Measurements from ENCODE around the gene MPPED2. TPM values are rescaled to one million over a fixed set of nuclear protein-coding genes. Genes with fewer than 3 reads are reported as not detected.

Gene MPPED2
- polyA plus RNA-seq, 1 donor (not counting 4 experiments of a cell fraction or from before 2014, with no cell fraction given) = not detected

GRCh38 chr11:30452842-30453241, 133.3 kb downstream of the MPPED2 start:
- Histone ChIP-seq H3K4me1 (ENCODE audit: control insufficient read depth, extremely low read depth, insufficient read depth, low read length) (no peaks in the 10 kb centered on the region), H3K36me3 (ENCODE audit: control insufficient read depth in 2 of 2, extremely low read depth in 1 of 2, insufficient read depth in 2 of 2, low read length in 2 of 2) (no peaks in the 10 kb centered on the region), H3K9me3 (ENCODE audit: control insufficient read depth, low read depth, low read length) (no peaks in the 10 kb centered on the region), H3K4me2 (ENCODE audit: control insufficient read depth, extremely low read depth, insufficient read depth, low read depth, low read length) (no peak overlapping the region), H3K27me3 (ENCODE audit: control insufficient read depth, extremely low read depth, insufficient read depth, low read length) (no peaks in the 10 kb centered on the region), H3K4me3 (ENCODE audit: control insufficient read depth in 2 of 3, extremely low read depth in 1 of 3, insufficient read depth in 2 of 3, low read depth in 1 of 3, low read length in 3 of 3) (no peak overlapping the region), H2AFZ (ENCODE audit: control insufficient read depth, low read length) (no peak overlapping the region), H3K79me2 (ENCODE audit: control insufficient read depth, insufficient read depth, low read length) (no peaks in the 10 kb centered on the region), H3K9ac (ENCODE audit: control insufficient read depth, extremely low read depth, insufficient read depth, low read length) (no peak overlapping the region), H3K9me1 (ENCODE audit: control insufficient read depth, extremely low read depth, insufficient read depth, low read length) (no peaks in the 10 kb centered on the region), H3K27ac (ENCODE audit: control insufficient read depth, insufficient read depth, low read length) (no peak overlapping the region), H4K20me1 (ENCODE audit: control insufficient read depth, extremely low read depth, insufficient read depth, low read length) (no peaks in the 10 kb centered on the region)
- no peak for TF ChIP-seq CTCF (optimal IDR thresholded peaks at IDR 0.05 in 1 of 3, IDR thresholded peaks at IDR 0.05 in 1 of 3, conservative IDR thresholded peaks at IDR 0.05 in 1 of 3; ENCODE audit: extremely low read depth in 1 of 3, insufficient read depth in 2 of 3, low read length in 3 of 3)
- no peak for TF ChIP-seq EZH2 (IDR thresholded peaks at IDR 0.05; ENCODE audit: low read length)
- dilution Hi-C loops (cut with MboI; ENCODE audit: extremely low pct_ligation_motif_present, low sequenced_read_pairs) = no loop called here
- no peak for FAIRE-seq
- no peak for DNase-seq (ENCODE audit: low read depth, low spot score)

GRCh38 chr11:30452114-30452513, 134.0 kb downstream of the MPPED2 start:
- DNase-seq (ENCODE audit: low read depth, low spot score) (no peak), FAIRE-seq (no peak)
- Histone ChIP-seq H3K9ac (ENCODE audit: control insufficient read depth, extremely low read depth, insufficient read depth, low read length) (no peak overlapping the region), H3K4me3 (ENCODE audit: control insufficient read depth in 2 of 3, extremely low read depth in 1 of 3, insufficient read depth in 2 of 3, low read depth in 1 of 3, low read length in 3 of 3) (no peak overlapping the region), H3K27me3 (ENCODE audit: control insufficient read depth, extremely low read depth, insufficient read depth, low read length) (no peaks in the 10 kb centered on the region), H3K79me2 (ENCODE audit: control insufficient read depth, insufficient read depth, low read length) (no peaks in the 10 kb centered on the region), H3K36me3 (ENCODE audit: control insufficient read depth in 2 of 2, extremely low read depth in 1 of 2, insufficient read depth in 2 of 2, low read length in 2 of 2) (no peaks in the 10 kb centered on the region), H3K4me1 (ENCODE audit: control insufficient read depth, extremely low read depth, insufficient read depth, low read length) (no peaks in the 10 kb centered on the region), H3K27ac (ENCODE audit: control insufficient read depth, insufficient read depth, low read length) (no peak overlapping the region), H3K9me3 (ENCODE audit: control insufficient read depth, low read depth, low read length) (no peaks in the 10 kb centered on the region), H2AFZ (ENCODE audit: control insufficient read depth, low read length) (no peak overlapping the region), H3K4me2 (ENCODE audit: control insufficient read depth, extremely low read depth, insufficient read depth, low read depth, low read length) (no peak overlapping the region), H3K9me1 (ENCODE audit: control insufficient read depth, extremely low read depth, insufficient read depth, low read length) (no peaks in the 10 kb centered on the region), H4K20me1 (ENCODE audit: control insufficient read depth, extremely low read depth, insufficient read depth, low read length) (no peaks in the 10 kb centered on the region)
- TF ChIP-seq CTCF (optimal IDR thresholded peaks at IDR 0.05 in 1 of 3, IDR thresholded peaks at IDR 0.05 in 1 of 3, conservative IDR thresholded peaks at IDR 0.05 in 1 of 3; ENCODE audit: extremely low read depth in 1 of 3, insufficient read depth in 2 of 3, low read length in 3 of 3) (no peak), EZH2 (IDR thresholded peaks at IDR 0.05; ENCODE audit: low read length) (no peak)
- dilution Hi-C loops (cut with MboI; ENCODE audit: extremely low pct_ligation_motif_present, low sequenced_read_pairs) = no loop called here

Data from keratinocyte (primary cell).